H9 (cell line): Measurements from ENCODE around the gene ANGPT4. TPM values are rescaled to one million over a fixed set of nuclear protein-coding genes. Genes with fewer than 3 reads are reported as not detected.

ENCODE experiments used
- DNase-seq: peaks from one replicate; pipeline ENCODE4 v3.0.0-alpha.2; 2017
- H2AFZ ChIP-seq: one replicate; pipeline ENCODE4 v1.6.1; 2013; ENCODE audit warnings: mild to moderate bottlenecking, low read length, control low read depth, moderate library complexity
- H2AK5ac ChIP-seq: 2 replicates; pipeline ENCODE4 v1.6.1; 2013; ENCODE audit warnings: low read length, control low read depth, mixed read lengths; ENCODE audit not compliant: insufficient read length
- H2BK120ac ChIP-seq: one replicate; pipeline ENCODE4 v1.6.1; 2013; ENCODE audit warnings: low read depth, mild to moderate bottlenecking, low read length, control low read depth, inconsistent platforms; ENCODE audit not compliant: poor library complexity, severe bottlenecking
- H2BK12ac ChIP-seq: 2 replicates; pipeline ENCODE4 v1.6.1; 2013; ENCODE audit warnings: low read length, control low read depth, mixed read lengths, low read depth; ENCODE audit not compliant: insufficient read length
- H2BK15ac ChIP-seq: 2 replicates; pipeline ENCODE4 v1.6.1; 2013; ENCODE audit warnings: low read depth, low read length, control low read depth
- H2BK20ac ChIP-seq: one replicate; pipeline ENCODE4 v1.6.1; 2013; ENCODE audit warnings: low read depth, mild to moderate bottlenecking, low read length, control low read depth, inconsistent platforms; ENCODE audit not compliant: poor library complexity, severe bottlenecking
- H2BK5ac ChIP-seq: 2 replicates; pipeline ENCODE4 v1.6.1; 2013; ENCODE audit warnings: low read length, control low read depth, mixed read lengths; ENCODE audit not compliant: insufficient read length
- H3K14ac ChIP-seq: 2 replicates; pipeline ENCODE4 v1.6.1; 2013; ENCODE audit warnings: low read length, control low read depth; ENCODE audit not compliant: insufficient read depth
- H3K18ac ChIP-seq: 2 replicates; pipeline ENCODE4 v1.6.1; 2013; ENCODE audit warnings: low read depth, mild to moderate bottlenecking, mixed read lengths, low read length, control low read depth; ENCODE audit not compliant: insufficient read length
- H3K23ac ChIP-seq: 2 replicates; pipeline ENCODE4 v1.6.1; 2013; ENCODE audit warnings: low read length, control low read depth, mixed read lengths, low read depth; ENCODE audit not compliant: insufficient read length
- H3K23me2 ChIP-seq: 2 replicates; pipeline ENCODE4 v1.6.1; 2013; ENCODE audit warnings: low read depth, mild to moderate bottlenecking, mixed read lengths, low read length, control low read depth; ENCODE audit not compliant: insufficient read length, poor library complexity, severe bottlenecking
- H3K27ac ChIP-seq: 2 replicates; pipeline ENCODE4 v1.5.1; 2013; ENCODE audit warnings: low read length, control low read depth, mixed read lengths, low read depth; ENCODE audit not compliant: insufficient read length
- H3K27me3 ChIP-seq: 2 replicates; pipeline ENCODE4 v1.6.1; 2013; ENCODE audit warnings: low read length, control low read depth, inconsistent platforms; ENCODE audit not compliant: insufficient read depth
- H3K4ac ChIP-seq: 2 replicates; pipeline ENCODE4 v1.6.1; 2013; ENCODE audit warnings: low read depth, mild to moderate bottlenecking, control low read depth, inconsistent platforms, low read length, moderate library complexity
- H3K4me1 ChIP-seq: 2 replicates; pipeline ENCODE4 v1.6.1; 2013; ENCODE audit warnings: low read length, control low read depth, inconsistent platforms; ENCODE audit not compliant: insufficient read depth
- H3K4me2 ChIP-seq: 2 replicates; pipeline ENCODE4 v1.6.1; 2013; ENCODE audit warnings: low read length, control low read depth, mixed read lengths; ENCODE audit not compliant: insufficient read length, insufficient read depth
- H3K56ac ChIP-seq: 2 replicates; pipeline ENCODE4 v1.6.1; 2013; ENCODE audit warnings: low read depth, mild to moderate bottlenecking, mixed read lengths, low read length, control low read depth; ENCODE audit not compliant: insufficient read length
- H3K79me1 ChIP-seq: 2 replicates; pipeline ENCODE4 v1.6.1; 2013; ENCODE audit warnings: low read depth, mild to moderate bottlenecking, moderate library complexity, low read length, control low read depth, inconsistent platforms; ENCODE audit not compliant: insufficient read depth, poor library complexity, severe bottlenecking
- H3K79me2 ChIP-seq: 2 replicates; pipeline ENCODE4 v1.6.1; 2013; ENCODE audit warnings: low read length, control low read depth, inconsistent platforms; ENCODE audit not compliant: insufficient read depth
- H3K9ac ChIP-seq: 2 replicates; pipeline ENCODE4 v1.6.1; 2013; ENCODE audit warnings: low read length, control low read depth, mixed read lengths; ENCODE audit not compliant: insufficient read length; ENCODE audit errors: extremely low read depth
- H3K9me3 ChIP-seq: one replicate; pipeline ENCODE4 v1.6.1; 2013; ENCODE audit warnings: low read depth, low read length, inconsistent platforms; ENCODE audit not compliant: control insufficient read depth
- H3T11ph ChIP-seq: one replicate; pipeline ENCODE4 v1.6.1; 2013; ENCODE audit warnings: mild to moderate bottlenecking, low read length, control low read depth, inconsistent platforms
- H4K20me1 ChIP-seq: one replicate; pipeline ENCODE4 v1.6.1; 2013; ENCODE audit not compliant: control insufficient read depth, insufficient read length, insufficient read depth
- H4K5ac ChIP-seq: 2 replicates; pipeline ENCODE4 v1.6.1; 2013; ENCODE audit warnings: low read depth, mild to moderate bottlenecking, mixed read lengths, low read length, control low read depth; ENCODE audit not compliant: insufficient read length
- H4K8ac ChIP-seq: replicated peaks from 2 replicates; pipeline ENCODE4 v1.6.1; 2013; ENCODE audit warnings: low read length, control low read depth, mixed read lengths, low read depth; ENCODE audit not compliant: insufficient read length
- H4K91ac ChIP-seq: 2 replicates; pipeline ENCODE4 v1.6.1; 2013; ENCODE audit warnings: low read depth, mild to moderate bottlenecking, moderate library complexity, mixed read lengths, low read length, control low read depth; ENCODE audit not compliant: insufficient read length
- H3K27ac Mint-ChIP-seq, 3 experiments: 2 replicates in 2 of 3; 3 replicates in 1 of 3; pipeline ENCODE4 v1.8.0; 2020 to 2021; ENCODE audit warnings: mixed read lengths in 3 of 3, mild to moderate bottlenecking in 1 of 3, moderate library complexity in 1 of 3
- H3K27me3 Mint-ChIP-seq: 2 replicates; pipeline ENCODE4 v1.8.0; 2021; ENCODE audit warnings: low read depth, mild to moderate bottlenecking, moderate library complexity, mixed read lengths
- H3K36me3 Mint-ChIP-seq, 3 experiments: 2 replicates in 2 of 3; 3 replicates in 1 of 3; pipeline ENCODE4 v1.8.0; 2020 to 2021; ENCODE audit warnings: low read depth in 3 of 3, mixed read lengths in 3 of 3; ENCODE audit not compliant: insufficient read depth in 1 of 3
- H3K4me1 Mint-ChIP-seq, 2 experiments: 2 replicates each; pipeline ENCODE4 v1.8.0; 2020; ENCODE audit warnings: mixed read lengths in 2 of 2
- H3K4me3 Mint-ChIP-seq, 2 experiments: 2 replicates in 1 of 2; 3 replicates in 1 of 2; pipeline ENCODE4 v1.8.0; 2020 to 2021; ENCODE audit warnings: mild to moderate bottlenecking in 2 of 2, mixed read lengths in 2 of 2, moderate library complexity in 1 of 2
- H3K9me3 Mint-ChIP-seq, 2 experiments: 2 replicates in 1 of 2; 3 replicates in 1 of 2; pipeline ENCODE4 v1.8.0; 2020; ENCODE audit warnings: mild to moderate bottlenecking in 2 of 2, mixed read lengths in 2 of 2, moderate library complexity in 1 of 2
- CTCF ChIP-seq: fragments of 200-600 bp; sonication (generic); conservative IDR thresholded peaks from 3 replicates; pipeline ENCODE4 v1.8.0; 2021; ENCODE audit warnings: antibody characterized with exemption, mild to moderate bottlenecking
- WGBS: extraction: QIAGEN DNeasy Blood & Tissue Kit; methylation state at CpG from one replicate; pipeline ENCODE4 v1.1.7; 2013; ENCODE audit warnings: missing lambda C conversion rate, low lambda C conversion rate, mixed read lengths; ENCODE audit not compliant: insufficient read length; ENCODE audit errors: extremely low coverage; 5-methylcytosine and 5-hydroxymethylcytosine counted together
- total RNA-seq: library from RNA; stranded (reverse); gene quantifications from 2 replicates; pipeline ENCODE4 v1.2.1, GENCODE V29; 2021

Gene ANGPT4
- total RNA-seq, 1 experiment from 2014 or later = 0.11 TPM

GRCh38 chr20:926670-927069, 10.5 kb upstream of the ANGPT4 start:
- Histone ChIP-seq H2BK5ac (no peak overlapping the region), H3K4me1 (no peaks in the 10 kb centered on the region), H4K91ac (no peak overlapping the region), H3K18ac (no peak overlapping the region), H4K20me1 (no peaks in the 10 kb centered on the region), H3K27me3 (no peaks in the 10 kb centered on the region), H3K27ac (no peak overlapping the region), H4K8ac (no peak overlapping the region), H3K23me2 (no peaks in the 10 kb centered on the region), H3K9me3 (peaks cover 13% of the 10 kb centered on the region), H3K79me2 (no peaks in the 10 kb centered on the region), H2BK120ac (no peak overlapping the region), H2BK15ac (no peak overlapping the region), H3K14ac (no peak overlapping the region), H2BK12ac (no peak overlapping the region), H2AFZ (no peak overlapping the region), H3K4ac (no peak overlapping the region), H3K9ac (no peak overlapping the region), H3K79me1 (no peaks in the 10 kb centered on the region), H2AK5ac (no peak overlapping the region), H3K56ac (no peak overlapping the region), H3T11ph (no peak overlapping the region), H4K5ac (no peak overlapping the region), H3K4me2 (no peak overlapping the region), H2BK20ac (no peak overlapping the region), H3K23ac (no peak overlapping the region)
- H3K4me3 Mint-ChIP-seq = no peak overlapping the region
- H3K4me1 Mint-ChIP-seq = no peaks in the 10 kb centered on the region
- WGBS = no CpG with 5 or more reads among the region's 6 CpGs
- peaks cover under 1 to 16% (median 10%) of the 10 kb centered on the region in 3 experiments; a peak in 5 of 7 replicates for H3K36me3 Mint-ChIP-seq
- H3K27me3 Mint-ChIP-seq = peaks cover 5% of the 10 kb centered on the region; the same call in 1 of the 2 replicates
- peaks cover 24 to 26% of the 10 kb centered on the region in 2 experiments for H3K9me3 Mint-ChIP-seq
- H3K27ac Mint-ChIP-seq = no peak overlapping the region
- DNase-seq = no peak
- no peak for TF ChIP-seq CTCF
